HepG2 (cell line): ENCODE measurements around the gene RBBP8NL. TPM values are rescaled to one million over a fixed set of nuclear protein-coding genes. Genes with fewer than 3 reads are reported as not detected.

Experiments used
- ATM ChIP-seq: fragments of 450-650 bp; IDR thresholded peaks from 2 replicates; pipeline ENCODE4 v1.7.1; 2017; ENCODE audit warnings: mild to moderate bottlenecking, borderline replicate concordance
- CHD2 ChIP-seq: IDR thresholded peaks from 2 replicates; pipeline ENCODE4 v1.6.1; 2011; ENCODE audit warnings: low read depth, low read length, improper control_type of control experiment
- E2F2 ChIP-seq: sonication (generic); formaldehyde crosslinking; IDR thresholded peaks from 2 replicates; pipeline ENCODE4 v1.4.0; 2020; ENCODE audit warnings: missing genetic modification reagents, borderline replicate concordance
- FOXA1 ChIP-seq, 2 experiments: fragments of 450-650 bp in 1 of 2; sonication (generic) in 1 of 2; formaldehyde crosslinking in 1 of 2; IDR thresholded peaks; 2 replicates each; pipeline versions ENCODE4 v1.4.0 to v1.6.1; 2016 to 2020; ENCODE audit warnings: missing genetic modification reagents in 1 of 2
- GZF1 ChIP-seq: sonication (generic); formaldehyde crosslinking; IDR thresholded peaks from 2 replicates; pipeline ENCODE4 v1.5.1; 2020; ENCODE audit warnings: mild to moderate bottlenecking, missing genetic modification reagents
- HIVEP1 ChIP-seq: sonication (generic); formaldehyde crosslinking; IDR thresholded peaks from 2 replicates; pipeline ENCODE4 v1.4.0; 2020; ENCODE audit warnings: mild to moderate bottlenecking, missing genetic modification reagents
- MEIS2 ChIP-seq: sonication (generic); formaldehyde crosslinking; IDR thresholded peaks from 2 replicates; pipeline ENCODE4 v1.9.0; 2021; ENCODE audit warnings: mild to moderate bottlenecking, missing genetic modification reagents
- MTA3 ChIP-seq: sonication (generic); formaldehyde crosslinking; IDR thresholded peaks from 2 replicates; pipeline ENCODE4 v1.4.0; 2020; ENCODE audit warnings: missing genetic modification reagents
- POGZ ChIP-seq: sonication (generic); formaldehyde crosslinking; IDR thresholded peaks from 2 replicates; pipeline ENCODE4 v1.4.0; 2020; ENCODE audit warnings: mild to moderate bottlenecking, missing genetic modification reagents
- RFXAP ChIP-seq: sonication (generic); formaldehyde crosslinking; IDR thresholded peaks from 2 replicates; pipeline ENCODE4 v1.4.0; 2020; ENCODE audit warnings: missing genetic modification reagents, borderline replicate concordance
- SNRNP70 ChIP-seq: fragments of 200-400 bp; formaldehyde crosslinking; IDR thresholded peaks from 2 replicates; pipeline ENCODE4 v1.6.1; 2017; ENCODE audit warnings: mild to moderate bottlenecking, low read depth, low read length, moderate library complexity
- TBX3 ChIP-seq: fragments of 450-650 bp; IDR thresholded peaks from 2 replicates; pipeline ENCODE4 v1.6.1; 2017; ENCODE audit warnings: antibody characterized with exemption, mild to moderate bottlenecking, inconsistent platforms, borderline replicate concordance
- UBTF ChIP-seq: sonication (generic); formaldehyde crosslinking; IDR thresholded peaks from 2 replicates; pipeline ENCODE4 v1.4.0; 2020; ENCODE audit warnings: mild to moderate bottlenecking, missing genetic modification reagents
- USF2 ChIP-seq, 2 experiments: sonication (generic) in 1 of 2; formaldehyde crosslinking in 1 of 2; IDR thresholded peaks; 2 replicates each; pipeline versions ENCODE4 v1.5.1 to v1.6.1; 2011 to 2020; ENCODE audit warnings: borderline replicate concordance in 1 of 2, low read depth in 1 of 2, low read length in 1 of 2, mild to moderate bottlenecking in 1 of 2, missing genetic modification reagents in 1 of 2, moderate library complexity in 1 of 2
- ZGPAT ChIP-seq: IDR thresholded peaks from 2 replicates; pipeline ENCODE4 v1.6.1; 2016; ENCODE audit warnings: mild to moderate bottlenecking
- ZNF138 ChIP-seq: sonication (generic); formaldehyde crosslinking; IDR thresholded peaks from 2 replicates; pipeline ENCODE4 v1.5.0; 2020; ENCODE audit warnings: mild to moderate bottlenecking, low read depth, missing genetic modification reagents
- ZNF3 ChIP-seq: IDR thresholded peaks from 2 replicates; pipeline ENCODE4 v1.7.0; 2017; ENCODE audit warnings: inconsistent platforms
- ZNF704 ChIP-seq: sonication (generic); formaldehyde crosslinking; IDR thresholded peaks from 2 replicates; pipeline ENCODE4 v1.8.1; 2023; ENCODE audit warnings: mild to moderate bottlenecking, inconsistent platforms, moderate library complexity, missing genetic modification reagents, borderline replicate concordance
- ZNF850 ChIP-seq: sonication (generic); formaldehyde crosslinking; conservative IDR thresholded peaks from 2 replicates; pipeline ENCODE4 v1.9.0; 2021; ENCODE audit warnings: mild to moderate bottlenecking, missing genetic modification reagents
- ZSCAN30 ChIP-seq: sonication (generic); formaldehyde crosslinking; IDR thresholded peaks from 2 replicates; pipeline ENCODE4 v1.5.0; 2020; ENCODE audit warnings: mild to moderate bottlenecking, missing genetic modification reagents
- polyA plus RNA-seq, 8 experiments: library from polyadenylated mRNA; depleted of rRNA in 3 of 8; stranded (reverse) in 7 of 8; unstranded in 1 of 8; fragments of >200 nt; fragmentation: Illumina TruSeq in 4 of 8; extraction: Trizol in 4 of 8; gene quantifications; 2 replicates each; pipeline versions ENCODE4 v1.2.1 to v1.2.3, GENCODE V29; 2011 to 2016; ENCODE audit warnings: low read depth in 4 of 8, missing spikeins in 1 of 8, mixed read lengths in 1 of 8; ENCODE audit not compliant: insufficient read depth in 1 of 8
- total RNA-seq, 5 experiments: library from RNA; depleted of rRNA; stranded (reverse); fragments of >200 nt; fragmentation: Illumina TruSeq; extraction: Trizol; gene quantifications; 2 replicates each; pipeline ENCODE4 v1.2.3, GENCODE V29; 2016; ENCODE audit warnings: low read depth in 1 of 5

Gene RBBP8NL
- total and polyA plus RNA-seq, 2 of the 13 experiments (the other 11 are each of a cell fraction or from before 2014, with no cell fraction given), result 0.69 to 0.86 TPM

GRCh38 chr20:62382306-62383198 lies 44.8 kb downstream of the RBBP8NL start (continued):
- TF ChIP-seq UBTF, result peak; percentile 68
- TF ChIP-seq MTA3 (CRISPR knock-in tag), result no peak
- peak; percentile 96 for TF ChIP-seq MEIS2 (CRISPR knock-in tag)
- TF ChIP-seq ZSCAN30 (CRISPR knock-in tag), result no peak
- TF ChIP-seq POGZ (CRISPR knock-in tag), result peak; percentile 54
- no peak for TF ChIP-seq USF2 (IDR thresholded peaks at IDR 0.05; ENCODE audit: low read depth, low read length)
- no peak for TF ChIP-seq USF2 (CRISPR knock-in tag; IDR thresholded peaks at IDR 0.05; ENCODE audit: borderline replicate concordance)
- TF ChIP-seq ZNF138 (CRISPR knock-in tag), result no peak
- no peak for TF ChIP-seq SNRNP70
- TF ChIP-seq FOXA1 (IDR thresholded peaks at IDR 0.05), result no peak
- peak; percentile 75 for TF ChIP-seq FOXA1 (CRISPR knock-in tag; IDR thresholded peaks at IDR 0.05)
- peak; percentile 71 for TF ChIP-seq HIVEP1 (CRISPR knock-in tag)
- TF ChIP-seq ATM, result no peak
- no peak for TF ChIP-seq GZF1 (CRISPR knock-in tag)
- TF ChIP-seq ZNF3, result no peak
- peak; percentile 88 for TF ChIP-seq ZGPAT (CRISPR knock-in tag)
- TF ChIP-seq TBX3, result 0 out of 2 replicates have a peak, but pooled peaks have one; percentile 19
- no peak for TF ChIP-seq CHD2
- TF ChIP-seq RFXAP, result peak; percentile 77; the same call in 1 of the 2 replicates
- TF ChIP-seq E2F2 (CRISPR knock-in tag), result peak; percentile 67; the same call in 1 of the 2 replicates
- TF ChIP-seq ZNF704 (CRISPR knock-in tag), result peak; percentile 93; the same call in 1 of the 2 replicates
- no peak for TF ChIP-seq ZNF850 (CRISPR knock-in tag)
